ENCODE measurements around the gene GDPD3. TPM values are rescaled to one million over a fixed set of nuclear protein-coding genes. Genes with fewer than 3 reads are reported as not detected.

GDPD3 gene
- total and polyA plus RNA-seq, 2 of the 13 experiments (the other 11 are each of a cell fraction or from before 2014, with no cell fraction given), result 18.7 to 20.6 TPM

DNA sequence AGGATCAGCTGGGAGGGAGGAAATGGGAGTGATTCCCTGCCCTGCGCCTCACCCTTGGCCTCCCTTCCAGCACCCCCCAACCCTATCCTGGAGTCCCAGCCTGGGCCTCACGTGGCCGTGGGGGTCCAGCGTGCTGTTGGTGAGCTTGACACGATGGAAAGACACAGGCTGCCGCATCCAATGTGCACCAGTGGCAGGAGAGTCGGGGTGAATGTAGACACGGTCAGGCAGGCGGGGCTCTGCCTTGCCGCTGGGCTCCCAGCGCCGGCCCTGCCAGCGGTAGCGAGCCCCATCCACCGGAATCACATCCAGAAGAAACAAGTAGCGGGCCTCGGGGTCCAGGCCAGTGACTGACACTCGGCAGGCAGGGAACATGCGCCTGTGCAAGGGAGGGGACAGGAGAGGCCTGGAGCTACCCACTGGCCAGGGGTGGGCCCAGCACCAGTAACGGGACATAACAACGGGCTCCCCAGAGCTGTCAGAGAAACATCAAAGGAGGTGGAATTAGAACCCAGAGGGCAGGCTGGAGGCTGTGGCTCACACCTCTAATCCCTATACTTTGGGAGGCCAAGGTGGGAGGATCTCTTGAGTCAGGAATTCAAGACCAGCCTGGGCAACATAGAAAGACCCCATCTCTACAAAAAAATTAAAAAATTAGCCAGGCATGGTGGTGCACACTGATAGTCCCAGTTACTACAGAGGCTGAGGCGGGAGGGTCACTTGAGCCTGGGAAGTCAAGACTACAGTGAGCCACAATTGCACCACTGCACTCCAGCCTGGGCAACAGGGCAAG lies 24.3 kb downstream of the GDPD3 start (continued):
- TF ChIP-seq, protein P1, sequence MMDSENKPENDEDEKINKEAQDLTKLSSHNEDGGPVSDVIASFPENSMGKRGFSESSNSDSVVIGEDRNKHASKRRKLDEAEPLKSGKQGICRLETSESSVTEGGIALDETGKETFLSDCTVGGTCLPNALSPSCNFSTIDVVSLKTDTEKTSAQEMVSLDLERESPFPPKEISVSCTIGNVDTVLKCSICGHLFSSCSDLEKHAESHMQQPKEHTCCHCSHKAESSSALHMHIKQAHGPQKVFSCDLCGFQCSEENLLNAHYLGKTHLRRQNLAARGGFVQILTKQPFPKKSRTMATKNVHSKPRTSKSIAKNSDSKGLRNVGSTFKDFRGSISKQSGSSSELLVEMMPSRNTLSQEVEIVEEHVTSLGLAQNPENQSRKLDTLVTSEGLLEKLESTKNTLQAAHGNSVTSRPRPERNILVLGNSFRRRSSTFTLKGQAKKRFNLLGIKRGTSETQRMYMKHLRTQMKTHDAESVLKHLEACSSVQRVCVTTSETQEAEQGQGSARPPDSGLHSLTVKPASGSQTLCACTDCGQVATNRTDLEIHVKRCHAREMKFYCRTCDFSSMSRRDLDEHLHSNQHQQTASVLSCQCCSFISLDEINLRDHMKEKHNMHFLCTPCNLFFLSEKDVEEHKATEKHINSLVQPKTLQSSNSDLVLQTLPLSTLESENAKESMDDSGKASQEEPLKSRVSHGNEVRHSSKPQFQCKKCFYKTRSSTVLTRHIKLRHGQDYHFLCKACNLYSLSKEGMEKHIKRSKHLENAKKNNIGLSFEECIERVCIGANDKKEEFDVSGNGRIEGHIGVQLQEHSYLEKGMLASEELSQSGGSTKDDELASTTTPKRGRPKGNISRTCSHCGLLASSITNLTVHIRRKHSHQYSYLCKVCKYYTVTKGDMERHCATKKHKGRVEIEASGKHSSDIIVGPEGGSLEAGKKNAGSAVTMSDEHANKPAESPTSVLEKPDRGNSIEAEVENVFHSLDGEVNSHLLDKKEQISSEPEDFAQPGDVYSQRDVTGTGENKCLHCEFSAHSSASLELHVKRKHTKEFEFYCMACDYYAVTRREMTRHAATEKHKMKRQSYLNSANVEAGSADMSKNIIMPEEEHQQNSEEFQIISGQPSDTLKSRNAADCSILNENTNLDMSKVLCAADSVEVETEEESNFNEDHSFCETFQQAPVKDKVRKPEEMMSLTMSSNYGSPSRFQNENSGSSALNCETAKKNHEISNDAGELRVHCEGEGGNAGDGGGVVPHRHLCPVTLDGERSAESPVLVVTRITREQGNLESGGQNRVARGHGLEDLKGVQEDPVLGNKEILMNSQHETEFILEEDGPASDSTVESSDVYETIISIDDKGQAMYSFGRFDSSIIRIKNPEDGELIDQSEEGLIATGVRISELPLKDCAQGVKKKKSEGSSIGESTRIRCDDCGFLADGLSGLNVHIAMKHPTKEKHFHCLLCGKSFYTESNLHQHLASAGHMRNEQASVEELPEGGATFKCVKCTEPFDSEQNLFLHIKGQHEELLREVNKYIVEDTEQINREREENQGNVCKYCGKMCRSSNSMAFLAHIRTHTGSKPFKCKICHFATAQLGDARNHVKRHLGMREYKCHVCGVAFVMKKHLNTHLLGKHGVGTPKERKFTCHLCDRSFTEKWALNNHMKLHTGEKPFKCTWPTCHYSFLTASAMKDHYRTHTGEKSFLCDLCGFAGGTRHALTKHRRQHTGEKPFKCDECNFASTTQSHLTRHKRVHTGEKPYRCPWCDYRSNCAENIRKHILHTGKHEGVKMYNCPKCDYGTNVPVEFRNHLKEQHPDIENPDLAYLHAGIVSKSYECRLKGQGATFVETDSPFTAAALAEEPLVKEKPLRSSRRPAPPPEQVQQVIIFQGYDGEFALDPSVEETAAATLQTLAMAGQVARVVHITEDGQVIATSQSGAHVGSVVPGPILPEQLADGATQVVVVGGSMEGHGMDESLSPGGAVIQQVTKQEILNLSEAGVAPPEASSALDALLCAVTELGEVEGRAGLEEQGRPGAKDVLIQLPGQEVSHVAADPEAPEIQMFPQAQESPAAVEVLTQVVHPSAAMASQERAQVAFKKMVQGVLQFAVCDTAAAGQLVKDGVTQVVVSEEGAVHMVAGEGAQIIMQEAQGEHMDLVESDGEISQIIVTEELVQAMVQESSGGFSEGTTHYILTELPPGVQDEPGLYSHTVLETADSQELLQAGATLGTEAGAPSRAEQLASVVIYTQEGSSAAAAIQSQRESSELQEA (CRISPR knock-in tag; IDR thresholded peaks at IDR 0.05; ENCODE audit: not compliant biosample characterization), result peak; percentile 77
- TF ChIP-seq ZNF562 (CRISPR knock-in tag; IDR thresholded peaks at IDR 0.05; ENCODE audit: borderline replicate concordance), result no peak
- TF ChIP-seq ZSCAN25 (CRISPR knock-in tag; IDR thresholded peaks at IDR 0.05), result 0 out of 2 replicates have a peak, but pooled peaks have one; percentile 45
- no peak for TF ChIP-seq CENPX (CRISPR knock-in tag; IDR thresholded peaks at IDR 0.05)
- TF ChIP-seq, protein P2, sequence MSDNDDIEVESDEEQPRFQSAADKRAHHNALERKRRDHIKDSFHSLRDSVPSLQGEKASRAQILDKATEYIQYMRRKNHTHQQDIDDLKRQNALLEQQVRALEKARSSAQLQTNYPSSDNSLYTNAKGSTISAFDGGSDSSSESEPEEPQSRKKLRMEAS (IDR thresholded peaks at IDR 0.05), result 0 out of 2 replicates have a peak, but pooled peaks have one; percentile 46
- TF ChIP-seq, protein P3, sequence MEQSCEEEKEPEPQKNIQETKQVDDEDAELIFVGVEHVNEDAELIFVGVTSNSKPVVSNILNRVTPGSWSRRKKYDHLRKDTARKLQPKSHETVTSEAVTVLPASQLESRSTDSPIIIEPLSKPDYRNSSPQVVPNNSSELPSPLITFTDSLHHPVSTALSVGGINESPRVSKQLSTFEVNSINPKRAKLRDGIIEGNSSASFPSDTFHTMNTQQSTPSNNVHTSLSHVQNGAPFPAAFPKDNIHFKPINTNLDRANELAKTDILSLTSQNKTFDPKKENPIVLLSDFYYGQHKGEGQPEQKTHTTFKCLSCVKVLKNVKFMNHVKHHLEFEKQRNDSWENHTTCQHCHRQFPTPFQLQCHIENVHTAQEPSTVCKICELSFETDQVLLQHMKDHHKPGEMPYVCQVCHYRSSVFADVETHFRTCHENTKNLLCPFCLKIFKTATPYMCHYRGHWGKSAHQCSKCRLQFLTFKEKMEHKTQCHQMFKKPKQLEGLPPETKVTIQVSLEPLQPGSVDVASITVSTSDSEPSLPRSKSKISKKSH (CRISPR knock-in tag; IDR thresholded peaks at IDR 0.05; ENCODE audit: borderline replicate concordance), result peak; percentile 84
- no peak for TF ChIP-seq POLR2A (IDR thresholded peaks at IDR 0.05; ENCODE audit: insufficient read depth in 1 of 2, low read depth in 2 of 2, low read length in 2 of 2)
- no peak for TF ChIP-seq ZNF670 (CRISPR knock-in tag; IDR thresholded peaks at IDR 0.05; ENCODE audit: borderline replicate concordance)
- peak; percentile 51; the same call in 1 of the 2 replicates for TF ChIP-seq ZNF263 (CRISPR knock-in tag; IDR thresholded peaks at IDR 0.05)
- TF ChIP-seq FOXK2 (IDR thresholded peaks at IDR 0.05), result no peak
- no peak for TF ChIP-seq PRPF4 (IDR thresholded peaks at IDR 0.05; ENCODE audit: low read depth, low read length, poor library complexity, severe bottlenecking)
- no peak; the same call in none of the 2 replicates for TF ChIP-seq ZMYM3 (CRISPR knock-in tag; IDR thresholded peaks at IDR 0.05)
- no peak for TF ChIP-seq TBX3 (IDR thresholded peaks at IDR 0.05; ENCODE audit: borderline replicate concordance)
- no peak for TF ChIP-seq ZNF672 (CRISPR knock-in tag; IDR thresholded peaks at IDR 0.05)
- TF ChIP-seq EP300 (IDR thresholded peaks at IDR 0.05; ENCODE audit: low read depth in 2 of 2, low read length in 2 of 2), result no peak
- no peak for TF ChIP-seq EP300 (CRISPR knock-in tag; IDR thresholded peaks at IDR 0.05; ENCODE audit: borderline replicate concordance)
- TF ChIP-seq ZNF264 (CRISPR knock-in tag; IDR thresholded peaks at IDR 0.05), result no peak
- 0 out of 2 replicates have a peak, but pooled peaks have one; percentile 35 for TF ChIP-seq TEAD2 (CRISPR knock-in tag; IDR thresholded peaks at IDR 0.05)
- TF ChIP-seq ZFP1 (CRISPR knock-in tag; IDR thresholded peaks at IDR 0.05), result no peak
- TF ChIP-seq ZNF510 (CRISPR knock-in tag; IDR thresholded peaks at IDR 0.05; ENCODE audit: low read depth), result no peak
- TF ChIP-seq RBM39 (IDR thresholded peaks at IDR 0.05; ENCODE audit: low read depth, low read length, poor library complexity, severe bottlenecking), result peak; percentile 41
- TF ChIP-seq ZNF124 (CRISPR knock-in tag; IDR thresholded peaks at IDR 0.05), result no peak

Measured in HepG2 (cell line).